CMK (cell line): Measurements from ENCODE around the gene BMERB1.

Experiments used
- DNase-seq: peaks from one replicate; pipeline ENCODE4 v3.0.0-alpha.2; 2010; ENCODE audit warnings: low read depth

The BMERB1 gene

DNA sequence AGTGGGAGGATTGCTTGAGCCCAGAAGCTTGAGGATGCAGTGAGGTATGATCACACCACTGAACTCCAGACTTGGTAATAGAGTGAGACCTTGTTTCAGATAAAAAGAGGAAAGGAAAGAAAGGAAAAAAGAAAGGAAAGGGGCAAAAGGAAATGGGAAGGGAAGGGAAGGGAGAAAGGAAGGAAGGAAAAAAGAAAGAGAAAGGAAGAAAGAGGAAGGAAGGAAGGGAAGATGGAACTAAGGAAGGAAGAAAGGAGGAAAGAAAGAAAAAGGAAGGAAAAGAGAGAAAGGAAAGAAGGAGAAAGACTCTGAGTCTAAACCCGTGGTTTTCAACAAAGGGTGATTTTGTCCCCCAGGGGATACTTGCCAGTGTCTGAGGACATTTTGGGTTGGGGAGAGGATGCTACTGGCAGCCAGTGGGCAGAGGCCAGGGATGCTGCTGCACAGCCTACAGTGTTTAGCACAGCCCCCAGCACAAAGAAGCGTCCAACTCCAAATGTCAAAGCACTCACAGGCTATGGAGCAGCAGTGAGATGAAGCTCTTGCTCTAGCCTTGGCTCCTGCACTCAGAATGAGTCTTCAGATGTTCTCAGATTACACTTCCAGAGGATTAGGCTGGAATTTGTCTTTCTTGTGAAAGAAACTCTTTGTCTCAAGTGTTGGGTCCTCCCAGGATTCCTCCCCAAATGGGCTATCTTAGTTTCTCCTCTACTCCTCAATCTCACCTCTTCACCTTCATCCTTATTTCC is 64.2 kb downstream of the BMERB1 start:
- DNase-seq, result no peak

DNA sequence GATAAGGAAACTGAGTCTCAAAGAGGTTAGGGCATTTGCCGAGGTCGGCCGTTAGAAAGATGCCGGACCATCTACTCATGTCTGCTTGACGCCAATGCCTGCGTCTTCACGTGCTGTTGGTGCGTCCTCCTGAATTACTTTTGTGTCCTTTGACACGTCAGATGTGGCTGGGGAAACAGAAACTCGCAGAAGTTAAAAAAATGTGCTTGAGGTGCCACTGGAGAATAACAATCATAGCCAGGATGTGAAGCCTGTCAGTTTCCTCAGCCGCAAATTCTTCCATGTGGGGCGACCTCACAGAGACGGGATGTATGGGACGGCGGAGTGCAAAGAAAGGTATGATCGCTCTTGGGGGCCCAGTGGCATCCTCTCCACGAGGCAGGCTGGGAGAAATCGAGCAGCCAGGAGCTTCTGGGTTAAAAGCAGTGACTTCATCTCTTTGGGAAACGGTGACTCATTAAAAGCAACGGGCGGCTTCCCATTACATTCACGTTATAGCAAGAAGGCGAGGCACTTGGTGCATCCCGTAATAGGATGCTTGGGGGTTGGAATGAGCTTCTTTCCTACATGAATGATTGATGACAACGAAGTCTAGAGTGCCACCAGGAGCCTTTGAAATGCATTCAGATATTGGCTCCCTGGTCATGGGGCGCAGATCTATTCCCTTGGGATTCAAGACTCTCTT is 67.8 kb downstream of the BMERB1 start:
- no peak for DNase-seq

DNA sequence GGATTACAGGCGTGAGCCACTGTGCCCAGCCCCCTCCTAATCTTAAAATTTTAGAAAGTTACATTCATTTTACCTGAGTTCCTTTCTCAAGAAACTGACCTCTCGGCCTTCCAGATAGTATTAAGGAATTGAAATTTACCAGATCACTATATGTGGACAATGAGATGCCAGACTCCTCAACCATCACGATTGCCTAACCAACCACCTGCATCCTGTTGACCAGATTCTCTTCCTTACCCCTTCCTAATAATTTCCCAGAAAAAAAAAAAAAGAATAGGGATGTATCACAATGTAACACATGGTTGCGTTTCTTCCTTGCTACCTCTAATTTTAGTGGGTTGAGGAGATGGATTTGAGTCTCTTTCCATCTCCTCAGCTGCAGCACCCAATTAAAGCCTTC is 72.1 kb downstream of the BMERB1 start:
- DNase-seq, result no peak

DNA sequence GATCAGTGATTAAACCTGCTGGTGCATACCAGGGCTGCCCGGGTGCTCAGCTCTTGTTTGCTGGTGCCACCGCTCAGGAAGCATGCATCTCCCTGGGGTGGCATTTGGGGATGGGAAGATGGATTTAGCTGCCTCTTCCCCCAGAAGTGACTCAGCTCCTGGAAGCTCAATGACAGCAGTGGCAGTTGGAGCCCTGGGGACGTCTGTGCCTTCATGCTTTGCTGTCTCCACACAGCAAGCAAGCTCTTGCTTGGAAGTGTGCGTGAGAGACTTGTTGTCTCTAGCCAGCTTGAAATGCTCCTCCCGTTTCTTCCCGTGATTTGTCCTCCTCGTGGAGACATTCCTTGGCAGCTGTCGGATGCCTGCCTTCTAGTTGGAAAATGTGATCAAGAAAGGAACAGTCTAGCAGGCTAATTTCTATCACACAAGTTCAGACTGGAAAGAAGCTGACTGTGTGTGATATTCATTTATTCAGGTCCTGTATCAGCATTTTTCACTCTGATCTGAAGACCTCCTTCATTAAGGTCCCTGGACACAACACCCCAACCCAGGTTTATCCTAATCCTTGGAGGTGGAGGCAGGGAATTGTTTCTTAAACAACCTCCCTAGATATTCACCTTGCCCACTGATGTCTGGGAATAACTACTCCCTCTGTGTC is 73.0 kb downstream of the BMERB1 start:
- DNase-seq, result no peak

DNA sequence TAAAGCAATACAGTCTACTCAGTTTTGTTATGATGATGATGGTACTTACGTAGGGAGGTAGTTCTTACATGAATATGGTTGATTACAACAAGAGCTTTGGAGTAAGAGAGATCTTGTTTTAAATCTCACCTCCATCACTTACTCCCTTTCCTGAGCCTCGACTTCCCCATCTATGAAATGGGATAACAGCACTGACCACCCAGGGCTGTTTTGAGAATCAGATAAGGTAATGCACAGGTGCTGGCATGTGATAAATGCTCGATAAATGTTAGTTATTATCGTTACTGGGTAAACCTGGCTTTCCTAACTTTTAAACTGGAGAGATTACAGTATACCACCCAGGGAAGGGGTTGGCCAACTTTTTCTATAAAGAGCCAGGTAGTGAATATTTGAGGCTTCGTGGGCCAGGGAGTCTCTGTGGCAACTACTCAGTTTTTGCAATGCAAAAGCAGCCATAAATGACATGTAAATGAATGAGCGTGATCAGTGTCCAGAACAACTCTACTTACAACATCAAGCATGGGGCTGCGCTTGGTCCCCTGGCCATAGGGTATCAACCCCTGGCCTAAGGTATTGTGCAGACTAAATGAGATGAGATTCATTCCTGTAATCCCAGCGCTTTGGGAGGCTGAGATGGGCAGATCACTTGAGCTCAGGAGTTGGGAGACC is 73.7 kb downstream of the BMERB1 start:
- no peak for DNase-seq

DNA sequence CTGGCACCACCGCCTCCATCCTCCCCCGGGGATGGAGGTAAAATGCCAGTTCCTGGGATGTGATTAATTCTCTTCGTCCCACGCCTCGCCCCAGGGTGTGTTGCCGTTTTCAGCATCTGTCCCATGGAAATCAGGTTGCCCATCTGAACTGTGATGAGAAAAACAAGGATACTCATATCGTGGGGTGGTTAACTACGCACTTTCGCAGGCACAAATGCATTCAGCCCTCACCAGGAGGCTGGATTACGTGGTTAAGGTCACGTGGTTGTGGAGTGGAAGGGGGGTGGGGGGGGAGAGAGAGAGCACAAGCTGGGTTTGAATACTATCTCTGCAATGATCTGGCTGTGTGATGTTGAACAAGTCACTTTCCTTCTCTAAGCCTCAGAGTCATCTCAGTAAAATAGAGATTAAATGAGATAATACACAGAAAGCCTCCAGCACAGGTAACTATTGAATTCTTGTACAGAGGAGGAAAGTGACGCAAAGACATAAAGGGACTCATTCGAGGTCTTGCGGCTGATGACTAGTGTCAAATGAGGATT is 74.7 kb downstream of the BMERB1 start:
- no peak for DNase-seq

DNA sequence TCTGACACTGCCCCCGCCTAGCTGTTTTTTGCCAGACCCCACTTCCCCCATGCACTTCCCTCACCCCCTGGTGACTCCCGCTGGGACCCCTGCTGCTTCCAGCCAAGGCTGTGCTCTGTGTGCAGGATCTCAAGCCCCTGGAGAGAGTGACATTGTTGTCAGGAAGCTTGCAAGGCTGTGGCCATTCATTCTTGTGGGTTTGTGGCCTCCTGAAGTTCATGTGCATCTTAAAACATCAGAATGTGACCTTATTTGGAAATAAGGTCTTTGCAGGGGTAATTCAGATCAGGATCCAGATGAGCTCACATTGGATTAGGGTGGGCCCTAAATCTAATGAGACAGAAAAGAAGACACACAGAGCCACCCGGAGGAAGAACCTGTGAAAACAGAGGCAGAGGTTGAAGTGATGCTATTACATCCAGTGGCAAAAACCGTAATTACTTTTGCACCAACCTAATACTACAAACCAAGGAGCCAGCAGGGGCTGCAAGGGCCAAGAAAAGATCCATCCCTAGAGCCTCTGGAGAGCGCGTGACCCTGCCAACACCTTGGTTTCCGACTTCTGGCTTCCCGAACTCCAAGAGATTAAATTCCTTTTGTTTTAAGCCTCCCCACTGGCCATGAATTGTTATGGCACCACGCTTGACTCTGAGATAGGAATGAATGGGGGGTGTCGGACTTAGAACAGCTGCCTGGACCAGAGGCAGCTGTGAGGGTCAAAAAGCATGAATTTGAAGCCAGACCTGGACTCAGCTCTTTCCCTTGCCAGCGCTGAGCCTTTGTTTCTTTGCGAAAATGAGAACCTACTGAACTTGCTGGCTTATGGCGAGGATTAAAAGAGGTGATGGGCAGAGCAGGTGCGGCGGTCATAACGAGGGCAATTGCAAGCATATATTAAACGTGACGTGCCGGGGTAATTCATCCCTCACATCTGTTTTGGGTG is 75.5 kb downstream of the BMERB1 start:
- DNase-seq, result no peak

DNA sequence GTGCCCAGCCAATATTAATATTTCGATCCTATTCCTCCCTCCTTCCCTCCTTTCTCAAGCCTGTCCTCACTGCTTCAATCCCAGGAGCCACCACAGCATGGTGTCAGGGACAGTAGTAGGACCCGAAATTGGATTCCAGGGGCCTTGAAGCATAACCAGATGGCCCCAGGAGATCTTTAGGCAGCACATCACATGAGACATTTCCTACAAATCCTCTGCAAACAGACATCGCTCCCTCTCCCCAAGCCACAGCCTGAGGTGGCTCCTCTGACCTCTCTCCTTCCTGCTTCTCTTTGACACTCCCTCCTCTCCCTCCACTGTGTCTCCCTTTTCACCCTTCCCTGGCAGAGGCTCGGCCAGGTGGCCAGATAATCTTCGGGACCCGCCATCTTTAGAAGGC is 76.6 kb downstream of the BMERB1 start:
- DNase-seq, result no peak

DNA sequence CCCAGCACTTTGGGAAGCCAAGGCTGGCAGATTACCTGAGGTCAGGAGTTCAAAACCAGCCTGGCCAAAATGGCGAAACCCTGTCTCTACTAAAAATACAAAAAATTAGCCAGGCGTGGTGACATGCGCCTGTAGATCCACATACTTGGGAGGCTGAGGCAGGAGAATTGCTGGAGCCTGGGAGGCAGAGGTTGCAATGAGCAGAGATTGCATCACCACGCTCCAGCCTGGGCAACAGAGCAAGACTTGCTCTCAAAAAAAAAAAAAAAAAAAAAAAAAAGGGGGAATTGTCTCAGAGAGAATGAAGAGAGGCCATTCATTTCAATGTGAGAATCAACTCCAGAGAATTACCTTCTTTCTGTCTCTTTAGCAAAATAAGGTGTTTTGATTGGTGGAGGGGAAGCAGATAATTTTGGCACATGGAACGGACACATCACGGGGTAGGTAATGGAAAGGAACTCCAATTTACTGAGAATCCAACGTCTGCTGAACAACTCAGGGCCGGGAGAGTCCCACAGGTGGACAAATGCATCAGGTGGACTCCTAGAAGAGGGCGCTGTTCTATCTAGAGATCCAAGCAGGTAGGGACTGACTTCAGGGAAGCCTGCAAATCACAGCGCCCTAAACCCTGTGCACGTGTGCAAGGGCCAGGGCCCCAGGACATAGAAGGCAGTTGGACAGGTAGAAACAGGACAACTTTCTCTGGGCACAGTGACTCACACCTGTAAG is 77.5 kb downstream of the BMERB1 start:
- DNase-seq, result no peak

DNA sequence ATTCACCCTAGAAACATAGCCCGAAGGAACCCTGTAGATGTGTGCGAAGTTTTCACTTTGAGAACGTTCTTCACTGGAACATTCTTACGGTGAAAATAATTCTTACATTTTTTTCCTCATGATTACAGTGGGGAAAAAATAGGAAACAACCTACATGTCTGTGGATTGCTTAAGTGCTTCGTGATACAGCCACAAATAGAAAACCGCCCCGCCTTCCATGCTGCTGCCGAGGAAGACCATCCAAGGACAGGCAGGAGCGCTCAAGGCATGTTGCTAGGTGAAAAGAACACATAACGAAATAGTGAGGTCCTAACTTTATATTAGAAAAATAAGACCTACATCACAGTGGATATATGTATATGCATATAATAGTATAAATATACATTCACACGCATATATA is 78.8 kb downstream of the BMERB1 start:
- DNase-seq, result no peak

DNA sequence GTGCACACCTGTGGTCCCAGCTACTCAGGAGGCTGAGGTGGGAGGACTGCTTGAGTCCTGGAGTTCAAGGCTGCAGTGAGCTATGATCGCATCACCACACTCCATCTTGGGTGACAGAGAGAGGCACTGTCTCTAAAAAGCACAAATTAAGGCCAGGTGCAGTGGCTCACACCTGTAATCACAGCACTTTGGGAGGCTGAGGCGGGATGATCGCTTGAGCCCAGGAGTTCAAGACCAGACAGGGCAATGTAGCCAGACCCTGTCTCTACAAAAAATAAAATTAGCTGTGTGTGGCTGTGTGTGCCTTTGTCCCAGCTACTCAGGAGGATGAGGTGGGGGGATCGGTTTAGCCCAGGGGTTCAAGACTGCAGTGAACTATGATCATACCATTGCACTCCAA is 81.6 kb downstream of the BMERB1 start:
- no peak for DNase-seq

DNA sequence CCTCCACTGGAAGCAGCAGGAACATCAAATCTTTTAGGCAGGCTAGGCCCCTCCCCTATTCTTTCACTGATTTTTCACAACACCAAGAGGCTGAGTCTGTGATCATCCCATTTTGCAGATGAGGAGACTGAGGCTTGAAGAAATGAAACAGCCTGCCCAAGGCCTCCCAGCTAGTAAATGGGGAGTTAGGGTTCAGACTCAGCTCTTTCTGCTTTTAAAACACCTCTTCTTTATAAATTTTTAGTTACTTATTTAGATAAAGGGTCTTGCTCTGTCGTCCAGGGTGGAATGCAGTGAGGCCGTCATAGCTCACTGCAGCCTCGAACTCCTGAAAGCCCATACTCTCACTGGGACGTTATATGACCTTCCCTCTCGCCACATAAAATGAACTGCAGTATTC is 82.2 kb downstream of the BMERB1 start:
- no peak for DNase-seq

DNA sequence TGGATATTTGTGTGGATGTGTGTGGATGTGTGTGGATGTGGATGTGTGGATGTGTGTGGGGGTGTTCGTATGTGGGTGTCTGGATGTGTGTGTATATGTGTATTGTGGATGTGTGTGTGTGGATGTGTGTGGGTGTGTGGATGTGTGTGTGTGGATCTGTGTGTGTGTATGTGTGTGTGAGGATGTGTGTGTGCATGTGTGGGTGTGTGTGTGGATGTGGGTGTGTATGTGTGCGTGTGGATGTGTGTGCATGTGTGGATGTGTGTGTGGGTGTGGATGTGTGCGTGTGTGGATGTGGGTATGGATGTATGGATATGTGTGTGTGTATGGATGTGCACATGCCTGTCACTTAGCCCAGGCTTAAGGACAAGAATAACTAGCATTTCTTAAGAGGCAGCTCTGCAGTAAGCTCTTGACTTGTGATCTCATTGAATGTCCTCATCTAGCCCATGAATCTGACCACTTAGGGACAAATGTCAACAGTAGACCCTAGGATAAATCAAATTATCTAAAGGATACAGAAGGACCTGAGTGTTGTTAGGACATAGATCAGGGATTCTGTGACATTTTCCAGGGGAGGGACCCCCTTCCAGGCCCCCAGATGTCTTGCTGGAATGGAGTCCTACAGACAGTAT is 83.5 kb downstream of the BMERB1 start:
- DNase-seq, result no peak

DNA sequence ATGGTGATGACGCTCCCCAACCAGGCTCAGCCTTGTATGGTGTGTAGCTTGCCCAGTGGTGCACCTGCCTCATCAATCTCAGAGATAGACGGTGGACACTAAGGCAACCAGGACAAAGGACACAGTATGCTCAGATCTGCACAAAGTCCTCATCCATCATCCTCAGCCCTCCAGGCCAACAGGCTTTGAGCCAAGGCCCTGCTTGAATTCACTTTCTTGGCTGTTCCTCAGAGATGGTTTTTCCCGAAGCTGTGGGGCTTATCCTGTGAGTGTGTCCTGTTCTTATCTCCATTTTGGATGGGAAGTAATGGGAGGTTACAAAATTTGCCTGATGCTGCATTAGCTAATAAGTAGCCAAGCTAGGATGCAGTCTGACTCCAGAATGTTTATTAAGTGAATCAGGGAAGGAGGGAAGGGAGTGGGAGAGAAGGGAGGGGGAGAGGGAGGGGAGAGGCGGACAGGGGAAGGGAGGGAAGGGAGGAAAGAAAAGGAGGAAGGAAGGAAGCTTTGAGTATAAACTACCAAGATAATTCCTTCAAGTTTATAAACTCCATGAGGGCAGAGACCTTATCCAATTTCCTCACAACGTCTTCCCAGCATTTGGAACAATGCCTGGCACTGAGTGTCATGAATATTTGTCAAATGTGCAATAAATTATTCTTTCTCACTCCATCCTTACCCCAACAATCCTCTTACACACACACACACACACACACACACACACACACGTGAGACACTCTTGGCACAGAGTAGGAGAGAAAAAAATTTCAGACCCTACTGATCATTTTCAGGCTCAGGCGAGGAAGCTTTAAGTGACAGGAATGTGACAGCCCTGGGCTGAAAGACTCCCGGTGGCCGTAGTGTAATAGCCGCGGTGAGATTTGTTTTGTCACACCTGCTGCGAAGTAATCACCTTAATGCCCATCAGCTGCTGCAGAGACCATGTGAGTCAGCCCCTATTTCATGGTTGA is 84.3 kb downstream of the BMERB1 start:
- no peak for DNase-seq

DNA sequence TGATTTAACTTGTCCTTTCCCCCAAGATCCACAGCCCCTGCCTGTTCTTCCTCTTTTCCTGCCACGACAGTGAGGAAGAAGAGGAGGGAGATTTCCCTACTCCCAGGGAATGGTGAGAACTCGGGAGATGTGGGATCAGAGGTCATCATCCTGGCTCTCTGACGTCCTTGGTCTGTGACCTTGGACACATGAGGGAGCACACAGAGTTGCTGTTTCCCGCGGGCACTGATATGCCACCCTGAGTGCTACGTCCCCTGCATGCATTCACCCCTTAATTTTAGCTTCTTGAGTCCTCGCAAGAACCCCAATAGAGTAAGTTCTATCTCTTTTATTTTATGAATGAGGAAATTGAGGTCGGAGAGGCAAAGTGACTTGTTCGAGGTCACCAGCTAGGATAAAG is 85.4 kb downstream of the BMERB1 start:
- DNase-seq, result no peak

DNA sequence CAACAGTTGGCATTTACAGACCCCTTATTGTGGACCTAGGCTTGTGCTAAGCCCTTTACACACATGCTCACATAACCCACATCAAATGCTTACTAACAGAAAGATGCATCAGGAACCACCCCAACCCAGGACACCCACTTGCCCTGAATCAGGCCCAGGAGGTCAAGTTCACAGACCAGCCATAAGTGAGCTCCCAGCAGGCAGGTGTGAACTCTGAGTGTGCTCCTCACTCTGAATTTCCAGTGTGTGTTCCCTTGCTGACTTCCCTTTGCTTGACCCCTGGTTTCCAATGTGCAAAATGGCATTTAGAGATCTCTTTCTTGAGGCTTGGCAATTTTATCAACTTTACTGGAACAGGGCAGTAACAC is 87.0 kb downstream of the BMERB1 start:
- DNase-seq, result peak; percentile 56

DNA sequence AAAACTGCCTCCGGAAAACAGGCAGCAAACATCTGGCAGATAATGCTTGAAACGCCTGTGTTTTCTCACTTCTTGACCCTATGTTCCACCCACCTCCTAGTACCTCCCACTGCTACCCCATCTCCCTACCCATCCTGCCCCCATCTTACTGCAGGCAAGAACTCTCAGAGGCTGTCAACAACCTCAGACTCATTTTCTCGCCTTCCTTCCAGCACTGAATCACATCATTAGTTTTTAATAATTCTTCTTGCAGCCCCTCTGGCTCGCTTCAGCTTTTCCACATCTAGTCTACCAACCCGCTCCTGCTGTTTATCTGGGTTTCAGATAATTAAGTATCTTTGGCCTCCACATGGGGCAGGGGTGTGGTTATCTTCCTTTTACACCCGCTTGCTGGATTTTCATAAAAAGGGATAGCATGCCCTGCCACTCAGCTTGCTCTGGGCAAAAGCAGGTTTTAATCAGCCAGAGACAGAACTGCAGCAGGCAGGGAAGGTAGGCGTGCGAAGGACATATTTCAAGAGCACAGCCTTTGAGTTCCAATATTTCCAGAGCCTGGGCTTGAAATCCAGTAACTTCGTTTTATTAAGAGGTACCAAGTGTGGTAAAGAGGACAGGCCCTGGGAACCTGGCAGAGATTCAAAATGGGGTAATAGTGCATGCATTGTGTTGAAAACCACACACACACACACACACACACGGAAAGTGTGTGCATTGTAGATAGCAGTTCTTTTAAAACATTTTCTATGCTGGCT is 87.5 kb downstream of the BMERB1 start:
- peak; percentile 82 for DNase-seq

DNA sequence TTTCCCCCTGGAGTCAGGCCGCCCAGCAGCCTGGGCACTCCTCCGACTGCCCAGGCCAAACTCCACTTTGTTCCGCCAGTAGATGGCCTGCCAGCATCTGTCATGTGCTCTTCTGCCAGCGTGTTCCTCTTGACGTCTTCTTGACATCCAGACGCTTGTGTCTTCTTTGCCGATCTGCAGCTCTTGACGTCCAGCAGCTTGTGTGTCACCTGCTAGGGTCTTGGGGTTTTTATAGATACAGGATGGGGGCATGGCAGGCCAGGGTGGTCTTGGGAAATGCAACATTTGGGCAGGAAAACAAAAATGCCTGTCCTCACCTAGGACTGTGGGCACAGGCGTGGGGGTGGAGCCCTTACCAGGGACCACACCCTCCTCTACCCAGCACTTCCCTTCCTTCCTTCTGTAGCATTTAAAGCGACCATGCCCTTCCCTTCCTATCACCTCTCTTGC is 88.7 kb downstream of the BMERB1 start:
- DNase-seq, result no peak
